Hepatocyte (in vitro differentiated cells): ENCODE measurements around the gene SLC4A1AP.

Experiments
- CTCF ChIP-seq: fragments of 200-600 bp; sonication (generic); IDR thresholded peaks from 2 replicates; pipeline ENCODE4 v1.5.1; 2016; ENCODE audit warnings: antibody characterized with exemption, mild to moderate bottlenecking; ENCODE audit not compliant: poor library complexity
- EZH2 ChIP-seq: fragments of 200-600 bp; sonication (generic); IDR thresholded peaks from 2 replicates; pipeline ENCODE4 v1.6.1; 2016; ENCODE audit warnings: antibody characterized with exemption, mild to moderate bottlenecking, borderline replicate concordance

- no peak for TF ChIP-seq CTCF
- TF ChIP-seq EZH2: no peak
These were observed 475 bp downstream of the SLC4A1AP start for GRCh38 chr2:27664154-27664574.
